ENCODE data around the gene C19orf44. TPM values are rescaled to one million over a fixed set of nuclear protein-coding genes. Genes with fewer than 3 reads are reported as not detected.
A peak's percentile ranks its signal among the peaks of the same experiment; 100 is the strongest.

C19orf44 gene
- total RNA-seq, 1 donor from 2014 or later: 5.3 TPM

DNA sequence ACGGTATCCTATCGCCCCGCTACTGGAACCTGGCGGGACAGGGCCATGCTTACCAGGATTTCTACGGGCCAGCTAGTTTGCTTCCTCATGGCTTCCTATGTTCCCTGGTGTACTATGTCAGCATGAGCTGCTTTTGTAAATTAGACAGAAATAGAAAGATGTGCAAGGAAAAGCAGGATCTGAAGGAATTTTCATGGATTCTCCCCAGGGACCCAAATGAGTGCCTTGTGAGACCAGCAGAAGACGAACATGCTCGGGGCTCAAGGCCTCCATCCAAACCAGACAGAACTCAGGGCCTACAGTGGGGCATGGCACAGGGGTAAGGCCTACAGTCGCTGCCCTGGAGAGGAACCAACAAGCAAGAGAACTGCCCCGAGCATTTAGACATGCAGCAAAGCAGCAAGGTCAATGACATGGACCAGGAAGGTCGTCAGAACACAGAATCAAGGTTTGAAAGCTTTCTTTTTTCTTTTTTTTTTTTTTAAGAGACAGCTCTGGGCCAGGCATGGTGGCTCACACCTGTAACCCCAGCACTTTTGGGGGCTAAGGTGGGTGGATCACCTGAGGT lies 41.8 kb upstream of the C19orf44 start:
- Mint-ChIP-seq H3K9me3 (ENCODE audit: unreplicated experiment) (no peaks in the 10 kb centered on the region), H3K27me3 (ENCODE audit: unreplicated experiment) (no peaks in the 10 kb centered on the region), H3K4me1 (ENCODE audit: unreplicated experiment) (peaks cover 72% of the 10 kb centered on the region), H3K36me3 (ENCODE audit: unreplicated experiment) (peaks cover 3% of the 10 kb centered on the region), H3K27ac (ENCODE audit: unreplicated experiment) (peak overlapping the region; percentile 86), H3K4me3 (ENCODE audit: unreplicated experiment) (peak overlapping the region; percentile 51)
- TF ChIP-seq CTCF (IDR thresholded peaks at IDR 0.05): no peak
- no peak for DNase-seq (ENCODE audit: extremely low spot score, unreplicated experiment)

DNA sequence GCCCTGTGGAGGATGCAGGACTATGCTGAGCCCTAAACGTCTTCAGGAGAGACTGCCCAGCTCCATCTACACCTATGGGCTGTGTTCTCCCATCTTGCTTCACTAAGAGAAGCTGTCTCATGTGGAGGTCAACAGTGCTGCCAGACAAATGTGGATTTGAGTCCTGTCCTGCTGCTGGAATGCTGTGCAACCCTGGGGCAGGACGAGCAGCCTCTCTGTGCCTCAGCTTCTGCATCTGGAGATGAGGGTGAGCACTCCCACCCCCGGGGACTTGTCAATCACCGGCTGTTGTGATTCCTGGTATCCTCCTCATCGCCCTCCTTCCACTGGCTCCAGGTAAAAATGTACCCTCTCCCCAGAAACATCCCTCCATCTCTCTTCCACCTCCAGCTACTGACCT lies 40.7 kb upstream of the C19orf44 start:
- peak overlapping the region; percentile 31 for H3K27ac Mint-ChIP-seq (ENCODE audit: unreplicated experiment)
- H3K4me3 Mint-ChIP-seq (ENCODE audit: unreplicated experiment): no peak overlapping the region
- no peaks in the 10 kb centered on the region for H3K9me3 Mint-ChIP-seq (ENCODE audit: unreplicated experiment)
- TF ChIP-seq CTCF (IDR thresholded peaks at IDR 0.05): no peak
- H3K36me3 Mint-ChIP-seq (ENCODE audit: unreplicated experiment): peaks cover 3% of the 10 kb centered on the region
- H3K27me3 Mint-ChIP-seq (ENCODE audit: unreplicated experiment): no peaks in the 10 kb centered on the region
- no peak for DNase-seq (ENCODE audit: extremely low spot score, unreplicated experiment)
- peaks cover 72% of the 10 kb centered on the region for H3K4me1 Mint-ChIP-seq (ENCODE audit: unreplicated experiment)

- DNase-seq (ENCODE audit: extremely low spot score, unreplicated experiment): no peak
- H3K9me3 Mint-ChIP-seq (ENCODE audit: unreplicated experiment): no peaks in the 10 kb centered on the region
- peak overlapping the region; percentile 81 for H3K27ac Mint-ChIP-seq (ENCODE audit: unreplicated experiment)
- TF ChIP-seq CTCF (IDR thresholded peaks at IDR 0.05): no peak
- H3K4me3 Mint-ChIP-seq (ENCODE audit: unreplicated experiment): peak overlapping the region; percentile 54
- H3K27me3 Mint-ChIP-seq (ENCODE audit: unreplicated experiment): no peaks in the 10 kb centered on the region
- H3K36me3 Mint-ChIP-seq (ENCODE audit: unreplicated experiment): peaks cover 3% of the 10 kb centered on the region
- peaks cover 73% of the 10 kb centered on the region for H3K4me1 Mint-ChIP-seq (ENCODE audit: unreplicated experiment)
These were observed 39.5 kb upstream of the C19orf44 start for GRCh38 chr19:16456652-16457194.

- Mint-ChIP-seq H3K9me3 (ENCODE audit: unreplicated experiment) (no peaks in the 10 kb centered on the region), H3K27ac (ENCODE audit: unreplicated experiment) (peak overlapping the region; percentile 81), H3K4me1 (ENCODE audit: unreplicated experiment) (peaks cover 72% of the 10 kb centered on the region), H3K4me3 (ENCODE audit: unreplicated experiment) (peak overlapping the region; percentile 54), H3K36me3 (ENCODE audit: unreplicated experiment) (peaks cover 3% of the 10 kb centered on the region), H3K27me3 (ENCODE audit: unreplicated experiment) (no peaks in the 10 kb centered on the region)
- DNase-seq (ENCODE audit: extremely low spot score, unreplicated experiment): peak; percentile 88
- TF ChIP-seq CTCF (IDR thresholded peaks at IDR 0.05): no peak
These were observed 38.8 kb upstream of the C19orf44 start for GRCh38 chr19:16457195-16457953.

DNA sequence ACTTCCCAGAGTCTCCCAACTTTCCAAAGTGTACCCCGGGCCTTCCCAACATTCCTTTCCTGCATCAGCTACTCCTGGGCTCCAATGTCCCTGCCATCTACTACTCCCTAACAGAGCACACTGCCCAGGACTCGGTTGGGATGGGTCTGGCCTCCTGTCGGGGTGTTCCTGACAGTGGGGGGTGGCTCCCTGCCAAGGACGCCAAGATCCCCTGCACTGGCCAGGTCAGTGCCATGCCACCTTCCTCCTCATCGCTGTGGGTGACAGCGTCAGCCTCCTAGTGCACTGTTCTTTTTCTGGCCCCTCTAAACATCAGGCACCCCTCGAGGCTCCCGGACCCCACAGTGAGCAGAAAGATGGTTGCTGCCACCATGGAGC lies 38.3 kb upstream of the C19orf44 start:
- Mint-ChIP-seq H3K4me3 (ENCODE audit: unreplicated experiment) (no peak overlapping the region), H3K4me1 (ENCODE audit: unreplicated experiment) (peaks cover 72% of the 10 kb centered on the region), H3K27me3 (ENCODE audit: unreplicated experiment) (no peaks in the 10 kb centered on the region), H3K27ac (ENCODE audit: unreplicated experiment) (peak overlapping the region; percentile 81), H3K9me3 (ENCODE audit: unreplicated experiment) (no peaks in the 10 kb centered on the region), H3K36me3 (ENCODE audit: unreplicated experiment) (peaks cover 3% of the 10 kb centered on the region)
- TF ChIP-seq CTCF (IDR thresholded peaks at IDR 0.05): no peak
- DNase-seq (ENCODE audit: extremely low spot score, unreplicated experiment): no peak
